ENCODE data around the gene AGL.

AGL gene

GRCh38 chr1:99963041-99963795 lies 113.1 kb downstream of the AGL start:
- TF ChIP-seq CTCF (IDR thresholded peaks at IDR 0.05; ENCODE audit: low read length) (no peak), EZH2 (optimal IDR thresholded peaks at IDR 0.05; ENCODE audit: low read depth, low read length) (no peak), EZH2phosphoT487 (IDR thresholded peaks at IDR 0.05; ENCODE audit: low read length) (no peak)
- DNase-seq, result no peak
- H2AFZ ChIP-seq (ENCODE audit: low read length), result no peak overlapping the region
- H3F3A ChIP-seq (ENCODE audit: insufficient read depth, low read length), result no peaks in the 10 kb centered on the region
- H3K27me3 ChIP-seq (replicated peaks; ENCODE audit: insufficient read depth, low read length), result no peaks in the 10 kb centered on the region
- H3K27ac ChIP-seq (ENCODE audit: low read length), result no peak overlapping the region
- no peak overlapping the region for H3K9ac ChIP-seq (ENCODE audit: low read length)
- no peaks in the 10 kb centered on the region for H3K9me2 ChIP-seq (replicated peaks; ENCODE audit: insufficient read depth, low read length)
- H3K4me1 ChIP-seq (ENCODE audit: low read length), result no peaks in the 10 kb centered on the region
- no peaks in the 10 kb centered on the region for H4K20me1 ChIP-seq (ENCODE audit: insufficient read depth, low read length)
- H3K36me3 ChIP-seq (replicated peaks; ENCODE audit: insufficient read depth, low read length), result no peaks in the 10 kb centered on the region
- H3K4me2 ChIP-seq (ENCODE audit: low read depth, low read length), result no peak overlapping the region
- H3K4me3 ChIP-seq (ENCODE audit: low read length), result no peak overlapping the region
- H3K9me3 ChIP-seq (replicated peaks; ENCODE audit: insufficient read depth, low read length), result no peaks in the 10 kb centered on the region
- H3K79me2 ChIP-seq (ENCODE audit: low read length), result no peaks in the 10 kb centered on the region

GRCh38 chr1:99964806-99965205 lies 114.6 kb downstream of the AGL start:
- DNase-seq, result no peak
- Histone ChIP-seq H3K9ac (ENCODE audit: low read length) (no peak overlapping the region), H3F3A (ENCODE audit: insufficient read depth, low read length) (no peaks in the 10 kb centered on the region), H3K27ac (ENCODE audit: low read length) (no peak overlapping the region), H3K9me2 (replicated peaks; ENCODE audit: insufficient read depth, low read length) (no peaks in the 10 kb centered on the region), H3K4me3 (ENCODE audit: low read length) (no peak overlapping the region), H3K4me1 (ENCODE audit: low read length) (0 out of 2 replicates have a peak, but pooled peaks cover 5% of the 10 kb centered on the region), H3K4me2 (ENCODE audit: low read depth, low read length) (no peak overlapping the region), H3K79me2 (ENCODE audit: low read length) (no peaks in the 10 kb centered on the region), H3K36me3 (replicated peaks; ENCODE audit: insufficient read depth, low read length) (no peaks in the 10 kb centered on the region), H3K9me3 (replicated peaks; ENCODE audit: insufficient read depth, low read length) (no peaks in the 10 kb centered on the region), H2AFZ (ENCODE audit: low read length) (no peak overlapping the region), H3K27me3 (replicated peaks; ENCODE audit: insufficient read depth, low read length) (no peaks in the 10 kb centered on the region), H4K20me1 (ENCODE audit: insufficient read depth, low read length) (no peaks in the 10 kb centered on the region)
- no peak for TF ChIP-seq EZH2phosphoT487 (IDR thresholded peaks at IDR 0.05; ENCODE audit: low read length)

GRCh38 chr1:99965646-99966375 lies 115.7 kb downstream of the AGL start:
- Histone ChIP-seq H3K9me3 (replicated peaks; ENCODE audit: insufficient read depth, low read length) (no peaks in the 10 kb centered on the region), H3K4me2 (ENCODE audit: low read depth, low read length) (no peak overlapping the region), H3K36me3 (replicated peaks; ENCODE audit: insufficient read depth, low read length) (no peaks in the 10 kb centered on the region), H2AFZ (ENCODE audit: low read length) (no peak overlapping the region), H4K20me1 (ENCODE audit: insufficient read depth, low read length) (no peaks in the 10 kb centered on the region), H3K27ac (ENCODE audit: low read length) (no peak overlapping the region), H3K9me2 (replicated peaks; ENCODE audit: insufficient read depth, low read length) (no peaks in the 10 kb centered on the region), H3K4me3 (ENCODE audit: low read length) (no peak overlapping the region), H3K27me3 (replicated peaks; ENCODE audit: insufficient read depth, low read length) (no peaks in the 10 kb centered on the region), H3K79me2 (ENCODE audit: low read length) (peaks cover 1% of the 10 kb centered on the region; the same call in 1 of the 2 replicates), H3K4me1 (ENCODE audit: low read length) (0 out of 2 replicates have a peak, but pooled peaks cover 5% of the 10 kb centered on the region), H3F3A (ENCODE audit: insufficient read depth, low read length) (no peaks in the 10 kb centered on the region), H3K9ac (ENCODE audit: low read length) (no peak overlapping the region)
- TF ChIP-seq EZH2 (optimal IDR thresholded peaks at IDR 0.05; ENCODE audit: low read depth, low read length) (no peak), EZH2phosphoT487 (IDR thresholded peaks at IDR 0.05; ENCODE audit: low read length) (no peak), CTCF (IDR thresholded peaks at IDR 0.05; ENCODE audit: low read length) (no peak)
- no peak for DNase-seq
